Endothelial cell of umbilical vein (primary cell): ENCODE results near the gene XYLT1. TPM values are rescaled to one million over a fixed set of nuclear protein-coding genes. Genes with fewer than 3 reads are reported as not detected.

Experiments
- BruUV-seq: library from RNA; stranded (reverse); fragments of 400-500 nt; replicated peaks from 2 replicates; lab custom pipeline; 2021; lab: Mats Ljungman, UMichigan
- CTCF ChIA-PET: fragments of 300-600, 350-600 bp; sonication (Branson Sonifier 250); formaldehyde crosslinking; loops from one replicate; lab custom pipeline; 2021; ENCODE audit warnings: antibody characterized with exemption, inconsistent platforms; lab: Charles Lee
- POLR2A ChIA-PET: fragments of 300-600, 350-600 bp; sonication (Branson Sonifier 250); formaldehyde crosslinking; loops from one replicate; lab custom pipeline; 2021; ENCODE audit warnings: antibody characterized with exemption, inconsistent platforms; lab: Charles Lee
- DNase-seq: peaks from one replicate; pipeline ENCODE4 v3.0.0-alpha.2; 2011; ENCODE audit warnings: low read depth, low spot score
- FAIRE-seq: peaks from 2 replicates; lab custom pipeline; 2011; peaks lifted over from hg19 to GRCh38; lab: Jason Lieb, UNC
- H2AFZ ChIP-seq: 2 replicates; pipeline ENCODE4 v1.6.0; 2012; ENCODE audit warnings: low read depth, low read length, control low read depth, inconsistent platforms
- H3K27ac ChIP-seq: 2 replicates; pipeline ENCODE4 v1.5.1; 2011; ENCODE audit warnings: low read depth, mild to moderate bottlenecking, control low read depth, low read length, moderate library complexity; ENCODE audit not compliant: insufficient read depth
- H3K27me3 ChIP-seq, 2 experiments: 2 replicates each; pipeline versions ENCODE4 v1.6.0 to v1.6.1; 2011; ENCODE audit warnings: low read length in 2 of 2, mixed read lengths in 1 of 2; ENCODE audit not compliant: control insufficient read depth in 2 of 2, insufficient read depth in 2 of 2
- H3K36me3 ChIP-seq, 2 experiments: 2 replicates in 1 of 2; 3 replicates in 1 of 2; pipeline ENCODE4 v1.5.1; 2011; ENCODE audit warnings: low read length in 2 of 2, mild to moderate bottlenecking in 1 of 2, moderate library complexity in 1 of 2; ENCODE audit not compliant: control insufficient read depth in 2 of 2, insufficient read depth in 2 of 2; ENCODE audit errors: extremely low read depth in 1 of 2
- H3K4me1 ChIP-seq: 3 replicates; pipeline ENCODE4 v1.5.1; 2011; ENCODE audit warnings: mild to moderate bottlenecking, low read length; ENCODE audit not compliant: control insufficient read depth, insufficient read depth; ENCODE audit errors: extremely low read depth
- H3K4me2 ChIP-seq: 2 replicates; pipeline ENCODE4 v1.6.1; 2011; ENCODE audit warnings: low read length, control low read depth, mixed read lengths; ENCODE audit not compliant: insufficient read depth
- H3K4me3 ChIP-seq, 3 experiments: fragments of 200-600 bp in 1 of 3; sonication (generic), shearing (Covaris generic) in 1 of 3; replicated peaks in 1 of 3; 2 replicates each; pipeline ENCODE4 v1.5.1; 2011 to 2016; ENCODE audit warnings: control low read depth in 3 of 3, low read length in 3 of 3, mild to moderate bottlenecking in 2 of 3, inconsistent platforms in 1 of 3, low read depth in 1 of 3, moderate library complexity in 1 of 3; ENCODE audit not compliant: insufficient read depth in 1 of 3
- H3K79me2 ChIP-seq: 2 replicates; pipeline ENCODE4 v1.6.0; 2012; ENCODE audit warnings: low read length, inconsistent platforms; ENCODE audit not compliant: control insufficient read depth, insufficient read depth
- H3K9ac ChIP-seq: replicated peaks from 2 replicates; pipeline ENCODE3; 2011; ENCODE audit warnings: low read length, control low read depth; ENCODE audit not compliant: insufficient read depth; ENCODE audit errors: extremely low read depth
- H3K9me1 ChIP-seq: replicated peaks from 3 replicates; pipeline ENCODE4 v1.6.0; 2011; ENCODE audit warnings: mild to moderate bottlenecking, low read length; ENCODE audit not compliant: control insufficient read depth, insufficient read depth; ENCODE audit errors: extremely low read depth
- H3K9me3 ChIP-seq: replicated peaks from 2 replicates; pipeline ENCODE4 v1.5.1; 2012; ENCODE audit warnings: low read length, inconsistent platforms; ENCODE audit not compliant: control insufficient read depth, insufficient read depth
- H4K20me1 ChIP-seq: replicated peaks from 2 replicates; pipeline ENCODE3; 2011; ENCODE audit warnings: mild to moderate bottlenecking, low read length; ENCODE audit not compliant: control insufficient read depth, insufficient read depth; ENCODE audit errors: extremely low read depth
- EZH2 ChIP-seq: IDR thresholded peaks from 2 replicates; pipeline ENCODE4 v1.6.1; 2012; ENCODE audit warnings: borderline replicate concordance, low read depth, mild to moderate bottlenecking, moderate library complexity, low read length, inconsistent platforms; ENCODE audit not compliant: severe bottlenecking
- FOS ChIP-seq: IDR thresholded peaks from 2 replicates; pipeline ENCODE4 v1.6.1; 2011; ENCODE audit warnings: mild to moderate bottlenecking, low read length, moderate library complexity, borderline replicate concordance; ENCODE audit not compliant: insufficient read depth
- GATA2 ChIP-seq: IDR thresholded peaks from 2 replicates; pipeline ENCODE4 v1.7.0; 2011; ENCODE audit warnings: low read depth, mild to moderate bottlenecking, moderate library complexity, mixed read lengths, low read length; ENCODE audit not compliant: insufficient read length, insufficient read depth
- JUN ChIP-seq: IDR thresholded peaks from 2 replicates; pipeline ENCODE4 v1.6.1; 2011; ENCODE audit warnings: borderline replicate concordance, low read depth; ENCODE audit not compliant: insufficient read length, insufficient read depth
- MYC ChIP-seq: IDR thresholded peaks from one replicate; pipeline ENCODE4 v1.6.1; 2011; ENCODE audit warnings: mild to moderate bottlenecking, low read depth, low read length
- POLR2A ChIP-seq: IDR thresholded peaks from 2 replicates; pipeline ENCODE4 v1.6.1; 2012; ENCODE audit warnings: low read depth, mild to moderate bottlenecking, control low read depth, low read length
- POLR2AphosphoS5 ChIP-seq: IDR thresholded peaks from 2 replicates; pipeline ENCODE4 v1.6.1; 2012; ENCODE audit warnings: low read depth, mild to moderate bottlenecking, control low read depth, low read length, moderate library complexity; ENCODE audit not compliant: insufficient read depth
- dilution Hi-C: fragments of 300-500 bp; cut with MboI; formaldehyde crosslinking; loops from one replicate; pipeline ENCODE4 v1.15.0; 2019; ENCODE audit warnings: low sequenced_read_pairs; ENCODE audit not compliant: extremely low pct_ligation_motif_present
- intact Hi-C: fragments of 100-400 bp; cut with micrococcal nuclease; formaldehyde crosslinking; loops from one replicate; pipeline ENCODE4 v1.10.0; 2022
- polyA plus RNA-seq, 4 experiments: library from polyadenylated mRNA; depleted of rRNA in 3 of 4; stranded (reverse) in 3 of 4; unstranded in 1 of 4; fragments of >200 nt; gene quantifications; 2 replicates each; pipeline versions ENCODE4 v1.2.1 to v1.2.3, GENCODE V29; 2011 to 2012; ENCODE audit warnings: missing spikeins in 1 of 4
- total RNA-seq: library from RNA; stranded (reverse); gene quantifications from 2 replicates; pipeline ENCODE4 v1.2.3, GENCODE V29; 2021
- TF ChIP-seq, protein P1 (sequence below), 2 donors: IDR thresholded peaks; 1 replicate in 1 of 2; 2 replicates in 1 of 2; pipeline ENCODE4 v1.5.1; 2011; ENCODE audit warnings: low read length in 2 of 2, mild to moderate bottlenecking in 2 of 2, moderate library complexity in 2 of 2, control low read depth in 1 of 2, inconsistent platforms in 1 of 2, low read depth in 1 of 2; ENCODE audit not compliant: insufficient read depth in 1 of 2; ENCODE audit errors: extremely low read depth in 1 of 2
- TF ChIP-seq, protein P2 (sequence below): IDR thresholded peaks from 2 replicates; pipeline ENCODE4 v1.6.1; 2011; ENCODE audit not compliant: insufficient read depth, insufficient read length

The XYLT1 gene
- total and polyA plus RNA-seq, 2 donors (not counting 3 experiments of a cell fraction or from before 2014, with no cell fraction given): 0.63 to 2.9 TPM

- H3K36me3 ChIP-seq: no peaks in the 10 kb centered on the region
- H3K4me1 ChIP-seq: no peaks in the 10 kb centered on the region
- TF ChIP-seq EZH2: no peak
- TF ChIP-seq, protein P1, sequence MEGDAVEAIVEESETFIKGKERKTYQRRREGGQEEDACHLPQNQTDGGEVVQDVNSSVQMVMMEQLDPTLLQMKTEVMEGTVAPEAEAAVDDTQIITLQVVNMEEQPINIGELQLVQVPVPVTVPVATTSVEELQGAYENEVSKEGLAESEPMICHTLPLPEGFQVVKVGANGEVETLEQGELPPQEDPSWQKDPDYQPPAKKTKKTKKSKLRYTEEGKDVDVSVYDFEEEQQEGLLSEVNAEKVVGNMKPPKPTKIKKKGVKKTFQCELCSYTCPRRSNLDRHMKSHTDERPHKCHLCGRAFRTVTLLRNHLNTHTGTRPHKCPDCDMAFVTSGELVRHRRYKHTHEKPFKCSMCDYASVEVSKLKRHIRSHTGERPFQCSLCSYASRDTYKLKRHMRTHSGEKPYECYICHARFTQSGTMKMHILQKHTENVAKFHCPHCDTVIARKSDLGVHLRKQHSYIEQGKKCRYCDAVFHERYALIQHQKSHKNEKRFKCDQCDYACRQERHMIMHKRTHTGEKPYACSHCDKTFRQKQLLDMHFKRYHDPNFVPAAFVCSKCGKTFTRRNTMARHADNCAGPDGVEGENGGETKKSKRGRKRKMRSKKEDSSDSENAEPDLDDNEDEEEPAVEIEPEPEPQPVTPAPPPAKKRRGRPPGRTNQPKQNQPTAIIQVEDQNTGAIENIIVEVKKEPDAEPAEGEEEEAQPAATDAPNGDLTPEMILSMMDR (IDR thresholded peaks at IDR 0.05; ENCODE audit: extremely low read depth in 1 of 2, insufficient read depth in 1 of 2, low read depth in 1 of 2, low read length in 2 of 2): no peak
- no peaks in the 10 kb centered on the region for H3K79me2 ChIP-seq
- no peak overlapping the region for H2AFZ ChIP-seq
- no TSS peak for BruUV-seq
- intact Hi-C loops (no loop called here), dilution Hi-C loops (no loop called here)
- no peak for DNase-seq
- H3K9ac ChIP-seq: no peak overlapping the region
- no peak overlapping the region for H3K4me3 ChIP-seq
- H3K27ac ChIP-seq: no peak overlapping the region
- POLR2A ChIA-PET: no interaction called here
- H3K9me1 ChIP-seq: no peaks in the 10 kb centered on the region
- H3K27me3 ChIP-seq: no peaks in the 10 kb centered on the region
- no peak for FAIRE-seq
- CTCF ChIA-PET: no interaction called here
- no peaks in the 10 kb centered on the region for H4K20me1 ChIP-seq
- no peaks in the 10 kb centered on the region for H3K9me3 ChIP-seq
- H3K4me2 ChIP-seq: no peak overlapping the region
Measured at GRCh38 chr16:17433577-17434451, 36.9 kb downstream of the XYLT1 start.

GRCh38 chr16:17432901-17433576 is 37.7 kb downstream of the XYLT1 start:
- DNase-seq (no peak), FAIRE-seq (no peak)
- Histone ChIP-seq H4K20me1 (no peaks in the 10 kb centered on the region), H3K9me1 (no peaks in the 10 kb centered on the region), H3K27ac (no peak overlapping the region), H3K4me2 (no peak overlapping the region), H3K36me3 (no peaks in the 10 kb centered on the region), H3K4me1 (no peaks in the 10 kb centered on the region), H3K27me3 (no peaks in the 10 kb centered on the region), H3K4me3 (no peak overlapping the region), H3K9me3 (no peaks in the 10 kb centered on the region), H3K79me2 (no peaks in the 10 kb centered on the region), H3K9ac (no peak overlapping the region), H2AFZ (no peak overlapping the region)
- intact Hi-C loops (no loop called here), dilution Hi-C loops (no loop called here)
- ChIA-PET POLR2A (no interaction called here), CTCF (no interaction called here)
- TF ChIP-seq GATA2 (no peak), EZH2 (no peak), FOS (no peak), MYC (no peak), JUN (no peak), POLR2AphosphoS5 (no peak), POLR2A (no peak)
- TF ChIP-seq, protein P1 (IDR thresholded peaks at IDR 0.05; ENCODE audit: extremely low read depth in 1 of 2, insufficient read depth in 1 of 2, low read depth in 1 of 2, low read length in 2 of 2): no peak
- TF ChIP-seq, protein P2, sequence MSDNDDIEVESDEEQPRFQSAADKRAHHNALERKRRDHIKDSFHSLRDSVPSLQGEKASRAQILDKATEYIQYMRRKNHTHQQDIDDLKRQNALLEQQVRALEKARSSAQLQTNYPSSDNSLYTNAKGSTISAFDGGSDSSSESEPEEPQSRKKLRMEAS: no peak
- no TSS peak for BruUV-seq
